ENCODE measurements around the gene ZDHHC6. TPM values are rescaled to one million over a fixed set of nuclear protein-coding genes. Genes with fewer than 3 reads are reported as not detected.

ZDHHC6 gene
- total and polyA plus RNA-seq, 10 of the 15 experiments (the other 5 are each of a cell fraction or from before 2014, with no cell fraction given) = 23.8 to 59.4 (median 35.6) TPM

GRCh38 chr10:112442063-112442462 lies 4.7 kb downstream of the ZDHHC6 start:
- in situ Hi-C loops (cut with MboI) (no loop called here), intact Hi-C loops (cut with micrococcal nuclease; ENCODE audit: unreplicated experiment) (no loop called here)
- Histone ChIP-seq H3K27ac (ENCODE audit: control insufficient read depth, insufficient read depth) (no peak overlapping the region), H3K27me3 (replicated peaks in 1 of 2; ENCODE audit: control insufficient read depth in 2 of 2, insufficient read depth in 2 of 2, low read length in 1 of 2) (no peaks in the 10 kb centered on the region), H3K9me3 (replicated peaks; ENCODE audit: control insufficient read depth, insufficient read depth, low read length) (no peaks in the 10 kb centered on the region), H3K79me2 (ENCODE audit: control insufficient read depth, insufficient read depth, low read length) (peaks cover 26% of the 10 kb centered on the region), H3K36me3 (ENCODE audit: control insufficient read depth in 2 of 2, insufficient read depth in 2 of 2, low read length in 1 of 2) (peaks cover 0 to 22% of the 10 kb centered on the region in 2 experiments), H3K4me1 (ENCODE audit: control insufficient read depth, insufficient read depth, low read length) (peaks cover 3% of the 10 kb centered on the region), H2AFZ (ENCODE audit: control insufficient read depth, low read depth, low read length) (no peak overlapping the region), H3K4me2 (ENCODE audit: control insufficient read depth, insufficient read depth) (peak overlapping the region; percentile 44; the same call in 1 of the 2 replicates), H3K4me3 (0 out of 2 replicates have a peak overlapping the region, but pooled peaks have one; percentile 8), H3K9ac (ENCODE audit: control insufficient read depth, insufficient read depth, low read length) (no peak overlapping the region), H4K20me1 (ENCODE audit: control insufficient read depth, insufficient read depth) (no peaks in the 10 kb centered on the region)
- FAIRE-seq = no peak
- POLR2A ChIA-PET = interaction anchor here (0.6 kb wide), 1 partner anchor 68 kb away, joined by 3 read pairs; no protein-coding TSS in a partner anchor
- CTCF ChIA-PET = interaction anchor here (0.5 to 2.9 kb wide), 7 partner anchors 10 to 319 kb away, joined by 3 to 9 read pairs (median 4); partner anchors contain the start of gene ACSL5
- DNase-seq (ENCODE audit: low read depth, low spot score) = no peak
- peak; percentile 57 for ATAC-seq
- BruUV-seq (replicated peaks) = no TSS peak
- WGBS (ENCODE audit: insufficient coverage, insufficient replicate concordance, low lambda C conversion rate, missing lambda C conversion rate) = 15% methylated on average over 3 of the region's 3 CpGs
- TF ChIP-seq YY1 (IDR thresholded peaks at IDR 0.05; ENCODE audit: low read depth, low read length) (no peak), CTCF (IDR thresholded peaks at IDR 0.05 in 2 of 3, conservative IDR thresholded peaks at IDR 0.05 in 1 of 3; ENCODE audit: control insufficient read depth in 2 of 3, extremely low read depth in 1 of 3, insufficient read depth in 1 of 3, low read depth in 3 of 3, low read length in 3 of 3) (no peak), BCL11A (IDR thresholded peaks at IDR 0.05; ENCODE audit: low read depth, low read length) (no peak), HDAC6 (IDR thresholded peaks at IDR 0.05; ENCODE audit: unreplicated experiment) (no peak), ZNF592 (IDR thresholded peaks at IDR 0.05) (no peak), USF2 (IDR thresholded peaks at IDR 0.05; ENCODE audit: borderline replicate concordance, low read depth, low read length) (no peak), PRDM15 (CRISPR knock-in tag; IDR thresholded peaks at IDR 0.05) (no peak), MEF2B (IDR thresholded peaks at IDR 0.05; ENCODE audit: partially characterized antibody, poor library complexity, severe bottlenecking) (peak; percentile 51), FOXM1 (IDR thresholded peaks at IDR 0.05; ENCODE audit: low read depth, low read length) (no peak), RUNX3 (IDR thresholded peaks at IDR 0.05; ENCODE audit: low read length) (peak; percentile 66), RBBP5 (conservative IDR thresholded peaks at IDR 0.05) (no peak), HDAC2 (IDR thresholded peaks at IDR 0.05) (no peak), BACH1 (IDR thresholded peaks at IDR 0.05; ENCODE audit: borderline replicate concordance) (no peak), WRNIP1 (IDR thresholded peaks at IDR 0.05; ENCODE audit: borderline replicate concordance, low read depth, low read length) (no peak)
- RAD21 ChIA-PET (ENCODE audit: unreplicated experiment) = interaction anchor here (1.1 kb wide), 1 partner anchor 67 kb away, joined by 3 read pairs; no protein-coding TSS in a partner anchor
- SMC1A ChIA-PET (ENCODE audit: uncharacterized antibody, unreplicated experiment) = interaction anchor here (0.8 to 2.3 kb wide), 4 partner anchors 10 to 85 kb away, joined by 3 to 7 read pairs (median 4); partner anchors contain the start of gene ACSL5
